ENCODE measurements around the gene SFTPB.
A peak's percentile ranks its signal among the peaks of the same experiment; 100 is the strongest.
"Not testable (repeated sequence)": the region's sequence is repeated elsewhere in the genome, so short reads cannot be mapped to it uniquely, and the experiment has no call there.

SFTPB gene

GRCh38 chr2:85668009-85668856 lies at the start of gene SFTPB:
TSS of gene SFTPB (minus strand) at chr2:85668199. CDS start at chr2:85668183, 16 bp downstream.
- no peak for DNase-seq

DNA sequence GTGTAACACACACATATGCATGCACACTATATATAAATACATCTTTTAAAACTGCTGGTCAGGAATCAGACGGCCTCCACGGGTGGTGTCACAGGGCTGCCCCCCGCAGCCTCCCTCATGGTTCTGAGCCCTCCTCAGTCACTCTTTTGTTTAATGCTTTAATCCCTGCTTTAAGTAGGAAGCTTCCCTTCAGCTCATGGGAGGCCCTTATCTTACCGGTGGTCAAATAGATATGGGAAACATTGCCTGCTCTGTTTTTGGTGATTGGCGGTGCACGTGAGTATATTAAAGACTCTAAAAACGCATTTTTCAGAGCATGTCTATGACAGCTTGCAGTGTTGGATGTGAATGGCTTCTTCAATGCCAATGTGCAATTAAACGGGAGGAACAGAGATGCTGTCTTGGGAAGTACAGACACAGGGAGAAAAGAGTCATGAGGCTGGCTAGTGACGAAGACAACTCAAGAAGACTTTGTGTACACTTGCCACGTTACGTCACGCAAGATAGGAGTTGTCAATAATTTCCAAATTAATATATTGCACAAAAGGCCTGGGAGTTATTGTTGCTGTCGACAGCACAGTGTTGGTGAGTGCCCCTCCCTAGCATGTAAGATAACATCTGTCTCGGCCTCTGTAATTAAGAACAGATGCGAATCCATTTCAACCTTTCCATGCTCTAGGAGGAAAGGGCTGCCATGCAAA lies 49.5 kb upstream of the SFTPB start:
- DNase-seq, result no peak

- DNase-seq, result peak; percentile 42
Observed at GRCh38 chr2:85716346-85716914, 48.4 kb upstream of the SFTPB start.

GRCh38 chr2:85714841-85715240 lies 46.8 kb upstream of the SFTPB start:
- peak; percentile 67 for DNase-seq

GRCh38 chr2:85714421-85714820 lies 46.4 kb upstream of the SFTPB start:
- DNase-seq, result not testable (repeated sequence)

- no peak for DNase-seq
Observed at GRCh38 chr2:85713836-85714235, 45.8 kb upstream of the SFTPB start.

- DNase-seq, result no peak
Observed at GRCh38 chr2:85712849-85713612, 45.0 kb upstream of the SFTPB start.

- DNase-seq, result peak; percentile 68
Observed at GRCh38 chr2:85712336-85712735, 44.3 kb upstream of the SFTPB start.

GRCh38 chr2:85711578-85712060 lies 43.6 kb upstream of the SFTPB start:
- no peak for DNase-seq

- DNase-seq, result peak; percentile 44
Observed at GRCh38 chr2:85710687-85711577, 42.9 kb upstream of the SFTPB start.

DNA sequence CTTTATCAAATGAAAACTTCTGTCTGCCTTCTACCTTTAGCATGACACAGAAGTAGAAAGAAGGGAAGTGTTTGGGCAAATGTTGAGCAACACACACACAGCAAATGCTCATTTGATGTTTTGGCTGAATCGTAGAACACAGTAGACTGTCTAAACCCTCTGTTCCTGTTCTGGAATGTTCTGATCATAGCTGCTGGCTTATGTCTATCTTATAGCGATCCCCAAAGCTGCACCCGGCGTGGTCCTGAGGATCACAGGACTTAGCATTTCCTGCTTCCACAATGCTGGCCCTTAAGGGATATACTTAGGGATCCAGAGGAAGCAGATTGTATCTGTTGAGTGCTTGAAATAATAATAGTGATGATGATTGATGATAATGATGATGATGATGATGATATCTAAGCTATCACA lies 41.4 kb upstream of the SFTPB start:
- DNase-seq, result peak; percentile 67

- no peak for DNase-seq
Observed at GRCh38 chr2:85708641-85709040, 40.6 kb upstream of the SFTPB start.

DNA sequence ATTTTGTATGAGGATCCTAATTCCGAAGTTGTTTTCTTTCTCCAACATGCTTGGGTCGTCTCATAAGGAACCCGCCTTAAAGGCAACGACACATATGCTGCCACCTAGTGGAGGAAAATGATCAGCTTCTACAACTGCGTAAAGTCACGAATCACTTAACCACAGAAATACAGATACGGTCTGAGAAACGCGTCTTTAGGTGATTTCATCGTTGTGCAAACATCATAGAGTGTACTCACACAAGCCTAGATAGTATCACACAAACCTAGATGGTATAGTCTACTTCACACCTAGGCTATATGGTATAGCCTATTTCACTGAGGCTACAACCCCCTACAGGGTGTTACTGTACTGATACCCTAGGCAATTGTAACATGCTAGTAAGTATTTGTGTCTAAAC lies 39.3 kb upstream of the SFTPB start:
- peak; percentile 80 for DNase-seq

DNA sequence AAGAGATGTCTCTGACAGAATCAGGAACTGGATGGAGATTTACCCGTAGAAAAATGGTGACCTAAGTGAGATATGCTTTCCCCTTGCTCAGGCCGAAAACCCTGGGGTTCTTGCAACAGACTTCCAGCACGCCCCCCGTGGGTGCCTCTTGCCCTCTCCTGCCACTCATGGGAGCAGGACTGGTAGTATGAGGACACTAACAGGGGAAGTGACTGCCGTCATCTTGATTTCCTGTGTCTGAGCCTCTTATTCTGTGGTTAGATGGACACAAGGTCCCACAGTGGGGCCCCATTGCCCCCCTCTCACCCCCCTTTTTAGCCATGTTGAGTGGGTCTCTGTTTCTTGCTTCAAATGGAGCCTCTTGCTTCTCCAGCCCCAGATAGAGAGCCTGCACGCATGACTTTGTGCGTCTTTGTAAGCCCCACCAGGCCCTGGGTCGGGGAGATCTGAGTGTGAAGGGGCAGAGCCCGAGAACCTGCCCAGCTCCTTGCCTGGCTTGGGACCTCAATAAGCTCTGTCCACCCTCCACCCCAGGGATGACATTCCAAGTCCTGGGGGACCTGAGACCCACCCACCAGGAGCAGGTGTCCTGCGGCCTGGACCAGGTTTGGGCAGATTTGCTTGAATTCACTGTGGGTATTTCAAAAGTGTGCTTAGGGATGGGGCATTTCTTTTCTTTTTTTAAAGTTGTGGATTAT lies 38.7 kb upstream of the SFTPB start:
- peak; percentile 74 for DNase-seq

- no peak for DNase-seq
Observed at GRCh38 chr2:85706063-85706462, 38.1 kb upstream of the SFTPB start.

- peak; percentile 84 for DNase-seq
Observed at GRCh38 chr2:85705680-85706039, 37.7 kb upstream of the SFTPB start.

GRCh38 chr2:85704800-85705679 lies 37.0 kb upstream of the SFTPB start:
- DNase-seq, result peak; percentile 40

DNA sequence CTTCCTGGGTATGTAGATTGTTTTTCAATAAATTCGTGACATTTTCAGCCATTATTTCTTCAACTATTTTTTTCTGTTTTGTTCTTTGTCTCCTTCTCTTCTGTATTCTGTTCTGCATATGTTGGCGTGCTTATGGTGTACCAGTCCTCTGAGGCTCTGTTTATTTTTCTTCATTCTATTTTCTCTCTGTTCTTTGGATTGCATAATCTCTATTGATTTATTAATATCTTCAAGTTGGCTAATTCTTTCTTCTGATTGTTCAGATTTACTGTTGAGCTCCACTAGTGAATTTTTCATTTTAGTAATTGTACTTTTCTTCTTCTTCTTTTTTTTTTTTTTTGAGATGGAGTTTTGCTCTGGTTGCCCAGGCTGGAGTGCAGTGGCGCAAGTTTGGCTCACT lies 36.0 kb upstream of the SFTPB start:
- no peak for DNase-seq

- DNase-seq, result no peak
Observed at GRCh38 chr2:85703329-85703728, 35.3 kb upstream of the SFTPB start.

GRCh38 chr2:85702800-85703199 lies 34.8 kb upstream of the SFTPB start:
- DNase-seq, result no peak
